HEK293 (cell line): ENCODE results near the gene MAZ.
"Not testable (repeated sequence)": the region's sequence is repeated elsewhere in the genome, so short reads cannot be mapped to it uniquely, and the experiment has no call there.

ENCODE experiments used
- CTCF ChIA-PET: fragments of 350-600 bp; formaldehyde crosslinking; extraction: SDS; loops from one replicate; lab custom pipeline; 2021; ENCODE audit warnings: antibody characterized with exemption; lab: Yijun Ruan, JAX
- POLR2A ChIA-PET: fragments of 300-600 bp; formaldehyde crosslinking; extraction: SDS; loops from one replicate; lab custom pipeline; 2020; ENCODE audit warnings: antibody characterized with exemption, inconsistent platforms; lab: Yijun Ruan, JAX
- H3K27ac ChIP-seq: fragments of 200-500 bp; sonication (Bioruptor generic); 2 replicates; pipeline ENCODE4 v1.5.1; 2014; ENCODE audit warnings: low read depth, low read length, control low read depth, inconsistent platforms; ENCODE audit errors: extremely low read depth
- H3K36me3 ChIP-seq, 2 experiments: fragments of 200-500 bp in 1 of 2; sonication (Bioruptor generic) in 1 of 2; 1 replicate in 1 of 2; 2 replicates in 1 of 2; pipeline ENCODE4 v1.5.1; 2014 to 2017; ENCODE audit warnings: inconsistent platforms in 2 of 2, low read length in 2 of 2; ENCODE audit not compliant: control insufficient read depth in 2 of 2, insufficient read depth in 1 of 2
- H3K4me1 ChIP-seq: fragments of 200-500 bp; sonication (Bioruptor generic); 2 replicates; pipeline ENCODE4 v1.5.1; 2014; ENCODE audit warnings: mild to moderate bottlenecking, low read length, inconsistent platforms; ENCODE audit not compliant: control insufficient read depth, insufficient read depth
- H3K4me3 ChIP-seq: 2 replicates; pipeline ENCODE4 v1.5.1; 2011; ENCODE audit warnings: low read depth, mild to moderate bottlenecking, control low read depth, low read length, moderate library complexity
- H3K9me3 ChIP-seq: fragments of 200-500 bp; sonication (Bioruptor generic); 2 replicates; pipeline ENCODE4 v1.5.1; 2014; ENCODE audit warnings: low read depth, low read length, inconsistent platforms; ENCODE audit not compliant: control insufficient read depth, insufficient read depth
- BCL11B ChIP-seq: fragments of 450-650 bp; formaldehyde crosslinking; IDR thresholded peaks from 2 replicates; pipeline ENCODE4 v1.5.1; 2016; ENCODE audit warnings: low read depth, missing biosample characterization, missing genetic modification characterization
- ELK4 ChIP-seq: IDR thresholded peaks from 2 replicates; pipeline ENCODE4 v1.6.1; 2011; ENCODE audit warnings: mild to moderate bottlenecking, low read depth, low read length, borderline replicate concordance
- KLF17 ChIP-seq: fragments of 450-650 bp; formaldehyde crosslinking; IDR thresholded peaks from 2 replicates; pipeline ENCODE4 v1.5.1; 2016; ENCODE audit warnings: missing biosample characterization, missing genetic modification characterization
- MYNN ChIP-seq: fragments of 450-650 bp; formaldehyde crosslinking; IDR thresholded peaks from 2 replicates; pipeline ENCODE4 v1.5.1; 2016; ENCODE audit warnings: missing biosample characterization, missing genetic modification characterization, borderline replicate concordance
- ZBTB17 ChIP-seq: fragments of 450-650 bp; formaldehyde crosslinking; IDR thresholded peaks from 2 replicates; pipeline ENCODE4 v1.5.1; 2016; ENCODE audit warnings: missing biosample characterization, missing genetic modification characterization
- ZBTB8A ChIP-seq: fragments of 450-650 bp; formaldehyde crosslinking; IDR thresholded peaks from 2 replicates; pipeline ENCODE4 v1.5.1; 2016; ENCODE audit warnings: missing biosample characterization, missing genetic modification characterization
- ZIC2 ChIP-seq: fragments of 450-650 bp; formaldehyde crosslinking; IDR thresholded peaks from 2 replicates; pipeline ENCODE4 v1.5.1; 2016; ENCODE audit warnings: missing biosample characterization, missing genetic modification characterization
- ZNF362 ChIP-seq: fragments of 450-650 bp; formaldehyde crosslinking; IDR thresholded peaks from 2 replicates; pipeline ENCODE4 v1.5.1; 2016; ENCODE audit warnings: missing biosample characterization, missing genetic modification characterization
- ZNF473 ChIP-seq: fragments of 450-650 bp; formaldehyde crosslinking; IDR thresholded peaks from 2 replicates; pipeline ENCODE4 v1.5.1; 2017; ENCODE audit warnings: missing biosample characterization, missing genetic modification characterization
- ZNF600 ChIP-seq: fragments of 450-650 bp; formaldehyde crosslinking; IDR thresholded peaks from 2 replicates; pipeline ENCODE4 v1.5.1; 2016; ENCODE audit warnings: missing biosample characterization, missing genetic modification characterization
- ZNF623 ChIP-seq: fragments of 450-650 bp; formaldehyde crosslinking; IDR thresholded peaks from 2 replicates; pipeline ENCODE4 v1.5.1; 2016; ENCODE audit warnings: missing biosample characterization, missing genetic modification characterization
- ZNF76 ChIP-seq: fragments of 450-650 bp; formaldehyde crosslinking; IDR thresholded peaks from 2 replicates; pipeline ENCODE4; 2016; ENCODE audit warnings: low read depth, missing biosample characterization, missing genetic modification characterization, borderline replicate concordance
- ZSCAN4 ChIP-seq: fragments of 450-650 bp; formaldehyde crosslinking; IDR thresholded peaks from 2 replicates; pipeline ENCODE4 v1.5.1; 2017; ENCODE audit warnings: missing biosample characterization, missing genetic modification characterization

MAZ gene

GRCh38 chr16:29756654-29757053 lies 49.7 kb upstream of the MAZ start:
- TF ChIP-seq BCL11B: no peak
- no peak for TF ChIP-seq ZNF76 (tag by site-specific recombination)
- no peak for TF ChIP-seq ZNF362 (tag by site-specific recombination)
- no peak for TF ChIP-seq ELK4
- 0 out of 2 replicates have a peak, but pooled peaks have one; percentile 27 for TF ChIP-seq MYNN (tag by site-specific recombination)
- TF ChIP-seq ZSCAN4: no peak
- no peak for TF ChIP-seq KLF17 (tag by site-specific recombination)
- TF ChIP-seq ZNF623: no peak
- H3K9me3 ChIP-seq: no peaks in the 10 kb centered on the region
- no peak overlapping the region for H3K27ac ChIP-seq
- H3K36me3 ChIP-seq: no peaks in the 10 kb centered on the region
- ChIA-PET CTCF (interaction anchor here (0.6 to 2.1 kb wide), 3 partner anchors 27 to 55 kb away, joined by 3 to 7 read pairs (median 4); no protein-coding TSS in a partner anchor), POLR2A (no interaction called here)
- H3K4me3 ChIP-seq: no peak overlapping the region
- no peaks in the 10 kb centered on the region for H3K4me1 ChIP-seq

GRCh38 chr16:29757086-29757485 lies 49.2 kb upstream of the MAZ start:
- H3K4me3 ChIP-seq, H3K36me3 ChIP-seq, POLR2A ChIA-PET, H3K27ac ChIP-seq, H3K9me3 ChIP-seq, H3K4me1 ChIP-seq: not testable (repeated sequence)
- CTCF ChIA-PET: interaction anchor here (0.7 to 2.1 kb wide), 2 partner anchors 28 to 32 kb away, joined by 3 to 7 read pairs; no protein-coding TSS in a partner anchor

- H3K27ac ChIP-seq: no peak overlapping the region
- H3K9me3 ChIP-seq: no peaks in the 10 kb centered on the region
- CTCF ChIA-PET: interaction anchor here (0.6 to 2.1 kb wide), 3 partner anchors 17 to 29 kb away, joined by 3 to 7 read pairs (median 5); no protein-coding TSS in a partner anchor
- H3K4me1 ChIP-seq: no peaks in the 10 kb centered on the region
- H3K4me3 ChIP-seq: no peak overlapping the region
- TF ChIP-seq ZBTB17 (tag by site-specific recombination) (peak; percentile 70), ZBTB8A (tag by site-specific recombination) (no peak), ZNF600 (tag by site-specific recombination) (peak; percentile 61), ZIC2 (tag by site-specific recombination) (peak; percentile 32; the same call in 1 of the 2 replicates), ZNF473 (tag by site-specific recombination) (no peak)
- POLR2A ChIA-PET: interaction anchor here (0.7 to 1.8 kb wide), 2 partner anchors 20 to 32 kb away, joined by 4 to 5 read pairs; partner anchors contain the start of genes KIF22 and ZG16
- H3K36me3 ChIP-seq: no peaks in the 10 kb centered on the region
Measured at GRCh38 chr16:29757950-29758466, 48.3 kb upstream of the MAZ start.
